AG20443 (cell line): ENCODE data around the gene GOLPH3.
"Not testable (repeated sequence)": the region's sequence is repeated elsewhere in the genome, so short reads cannot be mapped to it uniquely, and the experiment has no call there.

Source experiments
- DNase-seq: peaks from one replicate; pipeline ENCODE4 v3.0.0; 2012; ENCODE audit warnings: low spot score, mixed read lengths

GOLPH3 gene

GRCh38 chr5:32098890-32099310, 75.2 kb downstream of the GOLPH3 start:
- DNase-seq: no peak

- DNase-seq: no peak
Measured at GRCh38 chr5:32098291-32098690, 75.8 kb downstream of the GOLPH3 start.

DNA sequence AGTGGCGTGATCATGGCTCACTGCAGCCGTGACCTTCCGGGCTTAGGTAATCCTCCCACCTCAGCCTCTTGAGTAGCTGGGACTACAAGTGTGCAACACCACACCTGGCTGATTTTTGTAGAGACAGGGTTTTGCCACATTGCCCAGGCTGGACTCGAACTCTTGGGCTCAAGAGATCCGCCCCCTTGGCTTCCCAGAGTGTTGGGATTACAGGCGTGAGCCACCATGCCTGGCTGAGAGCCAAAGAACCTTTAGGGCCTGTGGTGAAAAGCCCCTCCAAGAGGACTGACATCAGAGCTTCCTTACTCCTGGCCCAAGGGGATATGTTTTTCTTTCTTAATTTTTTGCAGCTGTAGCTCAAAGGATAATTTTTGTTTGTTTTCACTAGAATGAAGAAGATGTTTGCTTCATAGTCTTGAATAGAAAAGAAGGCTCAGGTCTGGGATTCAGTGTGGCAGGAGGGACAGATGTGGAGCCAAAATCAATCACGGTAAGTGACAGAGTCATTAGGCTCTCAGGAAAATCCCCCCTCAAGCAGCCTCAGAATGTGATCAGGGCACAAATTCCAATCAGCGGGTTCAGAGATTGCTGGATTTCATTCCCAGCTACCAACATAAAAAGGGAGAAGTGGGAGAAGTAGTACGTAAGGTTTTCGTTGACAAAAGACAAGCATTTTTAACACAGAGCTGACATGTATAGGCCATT, 77.1 kb downstream of the GOLPH3 start:
- no peak for DNase-seq

DNA sequence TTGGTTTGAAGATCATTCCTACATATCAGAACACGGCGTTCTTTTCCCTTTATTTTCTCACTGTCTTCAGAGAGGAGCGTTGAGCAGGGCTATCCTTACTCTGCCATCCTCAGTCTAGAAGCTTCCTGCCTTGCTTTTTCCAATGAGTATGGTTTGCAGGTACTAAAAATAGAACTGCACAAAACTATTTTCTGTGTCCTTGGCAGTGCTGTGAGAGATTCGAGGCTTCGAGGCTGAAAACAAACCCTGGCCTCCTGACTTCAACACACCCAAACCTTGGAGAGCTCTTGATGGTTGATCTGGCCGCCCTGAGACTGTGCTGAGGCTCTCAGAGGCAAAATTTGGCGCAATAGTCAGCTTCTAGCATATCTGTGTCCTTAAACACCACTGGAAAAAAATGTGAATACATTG, 78.9 kb downstream of the GOLPH3 start:
- no peak for DNase-seq

DNA sequence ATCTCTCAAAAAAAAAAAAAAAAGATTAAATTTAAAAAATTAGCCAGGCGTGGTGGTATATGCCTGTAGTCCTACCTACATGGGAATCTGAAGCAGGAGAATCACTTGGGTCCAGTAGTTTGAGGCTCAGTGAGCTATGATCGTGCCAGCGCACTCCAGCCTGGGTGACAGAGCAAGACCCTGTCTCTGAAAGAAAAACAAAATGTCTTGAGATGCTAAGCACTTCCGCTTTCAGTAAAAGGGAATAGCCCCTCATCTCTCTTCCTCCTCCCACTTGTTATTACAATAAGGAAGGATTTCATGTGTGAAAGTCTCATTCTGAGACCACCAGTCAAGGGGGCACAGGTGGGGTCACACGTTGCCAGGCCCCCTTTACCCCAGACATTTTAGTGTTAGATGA, 79.4 kb downstream of the GOLPH3 start:
- DNase-seq: no peak

DNA sequence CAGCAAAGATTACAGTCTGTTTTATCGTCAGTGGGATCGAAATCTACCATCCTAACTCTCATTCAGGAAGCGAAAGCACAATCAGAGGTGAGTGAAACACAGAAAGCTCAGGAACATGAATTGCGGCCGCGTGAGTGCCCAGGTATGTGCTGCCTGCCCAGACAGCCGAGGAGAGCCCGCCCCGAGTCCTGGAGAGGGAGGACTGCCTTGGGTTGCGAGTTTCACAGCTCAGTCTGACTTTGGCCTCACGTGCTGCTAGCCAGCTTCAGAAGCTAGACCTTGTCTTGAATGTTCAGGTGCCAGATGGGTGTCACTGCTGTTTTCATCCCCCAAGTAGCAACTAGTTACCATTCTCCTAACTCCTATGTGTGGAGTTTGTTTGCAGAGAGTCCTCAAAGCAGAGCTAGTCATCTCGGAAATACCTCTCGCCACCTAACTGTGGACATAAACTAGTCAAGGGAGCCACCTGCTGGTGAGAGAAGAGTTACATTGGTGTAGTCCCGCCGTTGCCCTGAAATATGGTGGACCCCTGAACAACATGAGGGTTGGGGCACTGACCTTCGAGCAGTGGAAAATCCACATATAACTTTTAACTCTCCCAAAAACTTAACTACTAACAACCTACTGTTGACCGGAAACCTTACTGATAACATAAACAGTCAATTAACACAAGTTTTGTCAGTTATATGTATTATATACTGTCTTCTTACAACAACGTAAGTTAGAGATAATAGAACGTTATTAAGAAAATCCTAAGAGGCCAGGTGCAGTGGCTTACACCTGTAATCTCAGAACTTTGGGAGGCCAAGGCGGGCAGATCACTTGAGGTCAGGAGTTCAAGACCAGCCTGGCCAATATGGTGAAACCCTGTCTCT, 80.9 kb downstream of the GOLPH3 start:
- peak; percentile 84 for DNase-seq

- DNase-seq: no peak
Measured at GRCh38 chr5:32090755-32091128, 83.4 kb downstream of the GOLPH3 start.

GRCh38 chr5:32090026-32090754, 83.9 kb downstream of the GOLPH3 start:
- no peak for DNase-seq

DNA sequence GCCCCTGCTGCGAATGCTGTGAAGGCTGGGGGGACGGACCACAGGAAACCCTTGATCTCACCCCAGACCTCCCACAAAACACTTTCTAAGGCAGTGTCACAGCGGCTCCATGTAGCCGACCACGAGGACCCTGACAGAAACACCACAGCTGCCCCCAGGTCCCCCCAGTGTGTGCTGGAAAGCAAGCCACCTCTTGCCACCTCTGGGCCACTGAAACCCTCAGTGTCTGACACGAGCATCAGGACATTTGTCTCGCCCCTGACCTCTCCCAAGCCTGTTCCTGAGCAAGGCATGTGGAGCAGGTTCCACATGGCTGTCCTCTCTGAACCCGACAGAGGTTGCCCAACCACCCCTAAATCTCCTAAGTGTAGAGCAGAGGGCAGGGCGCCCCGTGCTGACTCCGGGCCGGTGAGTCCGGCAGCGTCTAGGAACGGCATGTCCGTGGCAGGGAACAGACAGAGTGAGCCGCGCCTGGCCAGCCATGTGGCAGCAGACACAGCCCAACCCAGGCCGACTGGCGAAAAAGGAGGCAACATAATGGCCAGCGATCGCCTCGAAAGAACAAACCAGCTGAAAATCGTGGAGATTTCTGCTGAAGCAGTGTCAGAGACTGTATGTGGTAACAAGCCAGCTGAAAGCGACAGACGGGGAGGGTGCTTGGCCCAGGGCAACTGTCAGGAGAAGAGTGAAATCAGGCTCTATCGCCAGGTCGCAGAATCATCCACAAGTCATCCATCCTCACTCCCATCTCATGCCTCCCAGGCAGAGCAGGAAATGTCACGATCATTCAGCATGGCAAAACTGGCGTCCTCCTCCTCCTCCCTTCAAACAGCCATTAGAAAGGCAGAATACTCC, 84.7 kb downstream of the GOLPH3 start:
- no peak for DNase-seq

DNA sequence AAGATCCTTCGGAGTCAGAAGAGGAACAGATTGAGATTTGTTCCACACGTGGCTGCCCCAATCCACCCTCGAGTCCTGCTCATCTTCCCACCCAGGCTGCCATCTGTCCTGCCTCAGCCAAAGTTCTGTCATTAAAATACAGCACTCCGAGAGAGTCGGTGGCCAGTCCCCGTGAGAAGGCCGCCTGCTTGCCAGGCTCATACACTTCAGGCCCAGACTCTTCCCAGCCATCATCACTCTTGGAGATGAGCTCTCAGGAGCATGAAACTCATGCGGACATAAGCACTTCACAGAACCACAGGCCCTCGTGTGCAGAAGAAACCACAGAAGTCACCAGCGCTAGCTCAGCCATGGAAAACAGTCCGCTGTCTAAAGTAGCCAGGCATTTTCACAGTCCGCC, 85.9 kb downstream of the GOLPH3 start:
- DNase-seq: no peak

DNA sequence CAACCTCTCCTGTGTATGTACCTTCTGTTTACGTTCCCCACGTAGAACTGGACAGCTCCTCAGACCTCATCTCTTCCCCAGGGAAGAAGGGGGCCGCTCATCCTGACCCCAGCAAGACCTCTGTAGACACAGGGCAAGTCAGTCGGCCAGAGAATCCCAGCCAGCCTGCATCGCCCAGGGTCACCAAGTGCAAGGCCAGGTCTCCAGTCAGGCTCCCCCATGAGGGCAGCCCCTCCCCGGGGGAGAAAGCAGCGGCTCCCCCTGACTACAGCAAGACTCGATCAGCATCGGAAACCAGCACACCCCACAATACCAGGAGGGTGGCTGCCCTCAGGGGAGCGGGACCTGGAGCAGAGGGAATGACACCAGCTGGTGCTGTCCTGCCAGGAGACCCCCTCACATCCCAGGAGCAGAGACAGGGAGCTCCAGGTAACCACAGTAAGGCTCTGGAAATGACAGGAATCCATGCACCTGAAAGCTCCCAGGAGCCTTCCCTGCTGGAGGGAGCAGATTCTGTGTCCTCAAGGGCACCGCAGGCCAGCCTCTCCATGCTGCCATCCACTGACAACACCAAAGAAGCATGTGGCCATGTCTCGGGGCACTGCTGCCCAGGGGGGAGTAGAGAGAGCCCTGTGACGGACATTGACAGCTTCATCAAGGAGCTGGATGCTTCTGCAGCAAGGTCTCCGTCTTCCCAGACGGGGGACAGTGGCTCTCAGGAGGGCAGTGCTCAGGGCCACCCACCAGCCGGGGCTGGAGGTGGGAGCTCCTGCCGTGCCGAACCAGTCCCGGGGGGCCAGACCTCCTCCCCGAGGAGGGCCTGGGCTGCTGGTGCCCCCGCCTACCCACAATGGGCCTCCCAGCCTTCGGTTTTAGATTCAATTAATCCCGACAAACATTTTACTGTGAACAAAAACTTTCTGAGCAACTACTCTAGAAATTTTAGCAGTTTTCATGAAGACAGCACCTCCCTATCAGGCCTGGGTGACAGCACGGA, 86.7 kb downstream of the GOLPH3 start:
- no peak for DNase-seq

DNA sequence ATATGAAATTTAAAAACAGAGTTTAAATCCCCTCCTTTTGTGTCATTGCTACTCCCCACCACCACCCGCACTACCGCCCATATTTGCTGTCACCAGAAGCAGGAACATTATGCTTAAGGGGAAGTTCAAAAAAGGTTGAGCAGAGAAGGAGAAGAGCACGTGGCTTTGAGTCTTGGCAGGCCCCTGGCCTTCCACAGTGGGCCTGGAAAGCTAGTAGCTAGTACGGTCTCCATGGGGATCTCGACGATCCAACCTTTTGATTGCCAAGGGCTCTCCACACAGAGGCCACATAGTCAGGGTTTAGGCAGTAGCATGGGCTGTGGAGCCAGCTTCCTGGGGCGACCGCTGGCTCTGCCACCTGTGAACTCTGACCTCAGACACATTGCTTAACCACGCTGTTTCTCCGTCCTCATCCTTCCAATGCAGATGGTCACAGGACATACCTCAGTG, 90.1 kb downstream of the GOLPH3 start:
- DNase-seq: no peak

- DNase-seq: no peak
Measured at GRCh38 chr5:32082701-32083100, 91.4 kb downstream of the GOLPH3 start.

GRCh38 chr5:32080565-32080964, 93.6 kb downstream of the GOLPH3 start:
- DNase-seq: not testable (repeated sequence)

DNA sequence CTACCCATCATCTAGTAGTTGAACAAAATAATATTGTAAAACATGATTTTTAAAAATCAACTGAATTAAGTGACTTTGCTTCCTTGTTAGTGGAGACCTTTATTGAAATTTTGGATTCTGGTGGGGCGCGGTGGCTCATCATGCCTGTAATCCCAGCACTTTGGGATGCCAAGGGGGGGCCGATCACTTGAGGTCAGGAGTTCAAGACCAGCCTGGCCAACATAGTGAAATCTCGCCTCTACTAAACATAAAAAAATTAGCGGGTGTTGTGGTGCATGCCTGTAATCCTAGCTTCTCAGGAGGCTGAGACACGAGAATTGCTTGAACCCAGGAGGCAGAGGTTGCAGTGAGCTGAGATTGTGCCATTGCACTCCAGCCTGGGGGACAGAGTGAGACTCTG, 95.3 kb downstream of the GOLPH3 start:
- DNase-seq: not testable (repeated sequence)

DNA sequence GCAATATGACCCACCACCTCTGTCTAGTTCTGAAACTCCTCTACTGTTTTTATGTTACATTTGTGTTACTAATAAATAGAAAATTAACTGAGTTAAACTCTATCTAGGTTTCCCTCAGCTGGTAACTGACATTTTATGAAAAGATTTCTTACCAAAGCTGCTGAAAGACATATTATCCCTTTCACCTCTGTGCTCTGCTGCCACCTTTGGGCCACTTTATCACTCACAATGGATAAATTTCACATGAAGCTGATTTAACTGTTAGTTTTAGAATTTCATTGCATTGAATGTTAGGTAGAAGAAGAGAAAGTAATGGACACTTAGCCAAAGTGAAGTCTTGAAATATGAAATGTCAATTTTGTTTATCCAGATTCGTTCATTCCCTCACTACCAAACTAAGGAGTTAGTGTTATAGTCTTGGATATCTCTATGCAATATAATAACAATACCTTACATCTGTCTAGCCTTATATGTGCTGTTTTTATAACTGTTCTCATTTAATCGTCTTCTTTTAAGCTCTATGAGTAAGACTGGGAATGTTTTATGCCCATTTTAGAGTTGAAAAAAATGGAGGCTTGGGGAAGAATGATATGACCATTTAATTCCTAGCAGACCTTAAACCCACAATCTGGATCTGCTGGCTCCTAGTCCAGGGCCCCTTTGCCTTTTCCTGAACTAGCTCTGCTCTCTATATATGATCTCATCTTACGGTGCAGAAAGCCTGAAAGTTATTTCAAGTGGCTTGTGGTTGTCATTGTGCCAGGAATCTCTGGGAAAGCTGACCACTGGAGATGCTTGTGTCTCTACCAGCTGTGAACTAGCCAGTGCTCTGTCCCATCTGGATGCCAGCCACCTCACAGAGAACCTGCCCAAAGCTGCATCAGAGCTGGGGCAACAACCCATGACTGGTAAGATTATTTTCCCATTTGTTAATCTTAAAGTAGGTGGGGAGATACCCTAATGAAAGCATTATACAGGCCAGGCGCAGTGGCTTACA, 97.1 kb downstream of the GOLPH3 start:
- DNase-seq: peak; percentile 58
